Nephron progenitor cell (in vitro differentiated cells): Measurements from ENCODE around the gene CACNA2D1.

ENCODE experiments used
- DNase-seq: peaks from one replicate; pipeline ENCODE4 v3.0.0; 2021
- H3K27ac Mint-ChIP-seq: 2 replicates; pipeline ENCODE4 v1.8.0; 2021; ENCODE audit warnings: mild to moderate bottlenecking, moderate library complexity, mixed read lengths
- H3K27me3 Mint-ChIP-seq: 2 replicates; pipeline ENCODE4 v1.8.0; 2021; ENCODE audit warnings: mild to moderate bottlenecking, low read depth, mixed read lengths; ENCODE audit not compliant: poor library complexity
- H3K36me3 Mint-ChIP-seq: 2 replicates; pipeline ENCODE4 v1.8.0; 2021; ENCODE audit warnings: low read depth, mixed read lengths
- H3K4me1 Mint-ChIP-seq: 2 replicates; pipeline ENCODE4 v1.8.0; 2021; ENCODE audit warnings: mixed read lengths
- H3K4me3 Mint-ChIP-seq: 2 replicates; pipeline ENCODE4 v1.8.0; 2021; ENCODE audit warnings: mild to moderate bottlenecking, moderate library complexity, mixed read lengths
- H3K9me3 Mint-ChIP-seq: 2 replicates; pipeline ENCODE4 v1.8.0; 2021; ENCODE audit warnings: mild to moderate bottlenecking, moderate library complexity, mixed read lengths
- TF ChIP-seq, protein P1 (sequence below): fragments of 200-600 bp; sonication (generic); IDR thresholded peaks from 2 replicates; pipeline ENCODE4 v1.5.0; 2021; ENCODE audit warnings: antibody characterized with exemption

Gene CACNA2D1

DNA sequence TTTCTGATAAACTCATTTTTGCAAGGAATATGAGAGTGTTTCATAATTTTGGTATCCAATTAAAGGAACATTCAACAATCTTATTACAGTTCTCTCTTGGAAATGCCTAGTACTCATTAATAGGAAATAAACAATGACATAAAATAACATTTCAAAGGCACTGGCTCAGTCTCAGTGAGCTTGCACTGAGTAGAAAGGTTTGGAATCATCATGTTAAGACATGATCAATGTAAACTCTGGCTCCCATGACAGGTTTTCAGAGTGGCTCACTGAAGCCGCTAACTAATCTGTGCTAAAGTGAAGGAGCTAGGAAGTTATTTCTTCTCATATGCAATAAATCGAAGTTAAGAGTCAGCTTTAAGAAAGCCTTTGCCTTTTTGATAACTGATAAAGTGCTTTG, 470.5 kb downstream of the CACNA2D1 start:
- H3K36me3 Mint-ChIP-seq, result peaks cover 8% of the 10 kb centered on the region

DNA sequence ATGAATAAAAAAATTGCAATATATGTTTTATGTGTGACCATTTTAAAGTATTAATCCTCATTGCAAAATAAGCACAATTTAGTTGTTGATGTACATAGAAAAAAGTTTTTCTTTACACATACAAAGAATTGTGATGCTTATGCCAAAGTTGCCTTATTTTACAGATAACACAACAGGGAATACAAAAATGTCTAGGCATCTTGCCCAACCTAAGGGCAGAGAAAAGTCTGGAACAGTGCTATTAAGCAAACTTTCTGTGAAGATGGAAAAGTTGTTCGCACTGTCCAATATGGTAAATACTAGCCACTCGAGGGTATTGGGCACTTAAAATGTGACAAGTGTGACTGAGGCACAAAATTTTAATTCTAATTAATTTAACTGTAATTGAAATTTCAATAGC, 483.6 kb downstream of the CACNA2D1 start:
- Mint-ChIP-seq H3K27ac (no peak overlapping the region), H3K4me1 (peaks cover 38% of the 10 kb centered on the region), H3K9me3 (no peaks in the 10 kb centered on the region), H3K4me3 (no peak overlapping the region), H3K27me3 (no peaks in the 10 kb centered on the region), H3K36me3 (peaks cover 18% of the 10 kb centered on the region)
- TF ChIP-seq, protein P1, sequence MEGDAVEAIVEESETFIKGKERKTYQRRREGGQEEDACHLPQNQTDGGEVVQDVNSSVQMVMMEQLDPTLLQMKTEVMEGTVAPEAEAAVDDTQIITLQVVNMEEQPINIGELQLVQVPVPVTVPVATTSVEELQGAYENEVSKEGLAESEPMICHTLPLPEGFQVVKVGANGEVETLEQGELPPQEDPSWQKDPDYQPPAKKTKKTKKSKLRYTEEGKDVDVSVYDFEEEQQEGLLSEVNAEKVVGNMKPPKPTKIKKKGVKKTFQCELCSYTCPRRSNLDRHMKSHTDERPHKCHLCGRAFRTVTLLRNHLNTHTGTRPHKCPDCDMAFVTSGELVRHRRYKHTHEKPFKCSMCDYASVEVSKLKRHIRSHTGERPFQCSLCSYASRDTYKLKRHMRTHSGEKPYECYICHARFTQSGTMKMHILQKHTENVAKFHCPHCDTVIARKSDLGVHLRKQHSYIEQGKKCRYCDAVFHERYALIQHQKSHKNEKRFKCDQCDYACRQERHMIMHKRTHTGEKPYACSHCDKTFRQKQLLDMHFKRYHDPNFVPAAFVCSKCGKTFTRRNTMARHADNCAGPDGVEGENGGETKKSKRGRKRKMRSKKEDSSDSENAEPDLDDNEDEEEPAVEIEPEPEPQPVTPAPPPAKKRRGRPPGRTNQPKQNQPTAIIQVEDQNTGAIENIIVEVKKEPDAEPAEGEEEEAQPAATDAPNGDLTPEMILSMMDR, result no peak
- no peak for DNase-seq

More for the DNA sequence above, 470.5 kb downstream of the CACNA2D1 start:
- no peak for DNase-seq
- Mint-ChIP-seq H3K4me1 (no peaks in the 10 kb centered on the region), H3K27ac (no peak overlapping the region), H3K9me3 (no peaks in the 10 kb centered on the region), H3K27me3 (no peaks in the 10 kb centered on the region), H3K4me3 (no peak overlapping the region)
- TF ChIP-seq, protein P1, result no peak

DNA sequence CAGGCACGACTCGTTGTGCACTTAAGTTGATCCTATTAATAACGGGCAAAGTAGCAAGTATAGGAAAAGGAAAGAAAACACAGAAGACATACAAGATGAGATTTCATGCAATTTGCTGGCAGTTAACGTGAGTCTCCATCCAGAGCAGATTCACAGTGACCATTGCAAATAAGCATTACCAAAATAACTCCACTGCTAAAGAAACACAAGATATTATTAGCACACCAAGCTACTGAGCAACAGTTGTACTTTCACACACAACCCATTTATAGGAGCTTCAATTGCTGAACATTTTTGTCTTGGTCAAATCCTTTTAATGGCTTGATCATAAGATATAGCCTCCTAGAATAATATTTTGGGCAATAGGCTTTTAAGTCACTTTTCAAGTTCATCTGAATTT, 486.1 kb downstream of the CACNA2D1 start:
- Mint-ChIP-seq H3K4me3 (no peak overlapping the region), H3K27ac (no peak overlapping the region), H3K9me3 (no peaks in the 10 kb centered on the region), H3K36me3 (peaks cover 17% of the 10 kb centered on the region), H3K27me3 (no peaks in the 10 kb centered on the region), H3K4me1 (peaks cover 22% of the 10 kb centered on the region)
- TF ChIP-seq, protein P1, result no peak
- no peak for DNase-seq

DNA sequence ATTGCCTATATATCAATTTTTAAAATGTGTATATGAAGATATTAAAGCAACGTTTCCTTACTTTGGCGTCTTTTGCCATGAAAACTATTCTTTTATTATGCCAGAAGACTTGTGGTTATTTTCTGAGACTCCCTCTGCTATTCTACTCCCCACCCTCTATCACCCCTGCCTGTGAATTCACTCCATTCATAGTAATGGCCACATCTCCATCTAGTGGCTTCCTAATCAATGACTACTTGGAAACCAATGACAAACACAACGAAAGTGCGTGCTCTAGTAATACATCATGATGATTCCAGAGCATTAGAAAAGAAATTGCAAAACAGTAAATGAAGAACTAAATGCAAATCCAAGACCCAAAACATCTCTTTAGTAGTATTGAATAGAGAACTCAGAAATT, 487.1 kb downstream of the CACNA2D1 start:
- Mint-ChIP-seq H3K36me3 (peaks cover 12% of the 10 kb centered on the region), H3K27ac (peak overlapping the region; percentile 8), H3K4me1 (peaks cover 14% of the 10 kb centered on the region), H3K9me3 (no peaks in the 10 kb centered on the region), H3K27me3 (no peaks in the 10 kb centered on the region), H3K4me3 (no peak overlapping the region)
- TF ChIP-seq, protein P1, result peak; percentile 56
- DNase-seq, result no peak

DNA sequence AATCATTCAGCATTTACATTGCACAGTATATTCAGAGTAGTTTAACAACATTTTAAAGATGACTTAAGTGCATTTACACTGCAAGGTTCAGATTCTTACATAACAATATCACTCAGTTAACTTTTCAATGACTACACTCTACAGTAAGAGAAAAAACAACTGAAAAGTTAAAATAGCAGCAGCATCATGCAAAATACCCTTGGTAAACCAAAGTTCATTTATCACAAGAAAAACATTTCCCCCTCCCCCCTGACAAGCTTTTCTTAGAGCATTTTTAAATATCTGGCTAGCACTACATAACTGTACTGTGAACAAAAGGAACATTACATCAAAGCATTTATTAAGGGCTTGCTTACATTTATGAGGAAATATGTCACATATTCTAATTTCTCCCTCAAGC, 494.3 kb downstream of the CACNA2D1 start:
- H3K27ac Mint-ChIP-seq, result no peak overlapping the region
- no peaks in the 10 kb centered on the region for H3K4me1 Mint-ChIP-seq
- H3K36me3 Mint-ChIP-seq, result peaks cover 11% of the 10 kb centered on the region
- H3K9me3 Mint-ChIP-seq, result no peaks in the 10 kb centered on the region
- TF ChIP-seq, protein P1, result no peak
- H3K27me3 Mint-ChIP-seq, result no peaks in the 10 kb centered on the region
- DNase-seq, result no peak
- H3K4me3 Mint-ChIP-seq, result no peak overlapping the region

- no peaks in the 10 kb centered on the region for H3K9me3 Mint-ChIP-seq
- peaks cover 11% of the 10 kb centered on the region for H3K4me1 Mint-ChIP-seq
- H3K27me3 Mint-ChIP-seq, result peaks cover 5% of the 10 kb centered on the region
- DNase-seq, result no peak
- no peak overlapping the region for H3K27ac Mint-ChIP-seq
- no peaks in the 10 kb centered on the region for H3K36me3 Mint-ChIP-seq
- H3K4me3 Mint-ChIP-seq, result no peak overlapping the region
- TF ChIP-seq, protein P1, result no peak
These were observed 499.5 kb downstream of the CACNA2D1 start for GRCh38 chr7:81944058-81944457.
